Right lobe of liver (tissue), 6 donors: ENCODE results near the gene PDZRN3. TPM values are rescaled to one million over a fixed set of nuclear protein-coding genes. Genes with fewer than 3 reads are reported as not detected.

ENCODE experiments used
- ATAC-seq, 4 donors: fragments of 200-7000 bp; cut with Tn5 transposase; one replicate each; pipeline ENCODE4 v1.9.1; 2020; ENCODE audit warnings: mild to moderate bottlenecking in 4 of 4, moderate library complexity in 4 of 4
- DNase-seq, 3 donors: peaks; one replicate each; pipeline ENCODE4 v3.0.0-alpha.2; 2020
- H3K27ac ChIP-seq, 3 donors: fragments of 200-600 bp; one replicate each; pipeline ENCODE4 v1.8.0; 2022
- H3K27me3 ChIP-seq, 2 donors: fragments of 200-600 bp; one replicate each; pipeline ENCODE4 v1.8.0; 2022
- H3K36me3 ChIP-seq, 4 donors: fragments of 200-600 bp; sonication (generic) in 1 of 4; one replicate each; pipeline versions ENCODE4 v1.5.1 to v1.8.0; 2017 to 2022; ENCODE audit warnings: control low read depth in 1 of 4
- H3K4me1 ChIP-seq, 4 donors: fragments of 200-600 bp; sonication (generic) in 1 of 4; one replicate each; pipeline versions ENCODE4 v1.5.1 to v1.8.0; 2017 to 2022; ENCODE audit warnings: control low read depth in 1 of 4
- H3K4me3 ChIP-seq, 3 donors: fragments of 200-600 bp; one replicate each; pipeline ENCODE4 v1.8.0; 2022
- H3K9me3 ChIP-seq, 4 donors: fragments of 200-600 bp; sonication (generic) in 1 of 4; one replicate each; pipeline versions ENCODE4 v1.5.1 to v1.8.0; 2017 to 2022; ENCODE audit warnings: control low read depth in 1 of 4
- POLR2A ChIP-seq: fragments of 450-650 bp; IDR thresholded peaks from one replicate; pipeline ENCODE4 v1.6.1; 2017; ENCODE audit warnings: antibody characterized with exemption, mild to moderate bottlenecking
- WGBS: methylation state at CpG from one replicate; pipeline ENCODE4 v1.1.6; 2018; ENCODE audit warnings: low coverage, low lambda C conversion rate; ENCODE audit not compliant: insufficient coverage; ENCODE audit errors: missing lambda C conversion rate; 5-methylcytosine and 5-hydroxymethylcytosine counted together
- intact Hi-C, 2 donors: fragments of 100-400 bp; cut with DNase I; formaldehyde crosslinking; loops; one replicate each; pipeline versions ENCODE4 v1.11.2 to v1.14.1; 2022
- total RNA-seq, 6 experiments: library from RNA; depleted of rRNA in 2 of 6; stranded (reverse); fragments of >200 nt in 2 of 6; fragmentation: NEBNext Ultra II Directional in 3 of 6; extraction: Animal tissue kit (Norgen Biotek cat#: 25700) in 3 of 6; gene quantifications; one replicate each; pipeline versions ENCODE4 v1.1.0 to v1.2.4, GENCODE V29; 2016 to 2023
- TF ChIP-seq, protein P1 (sequence below), 4 donors: fragments of 200-600 bp in 3 of 4; fragments of 450-650 bp in 1 of 4; IDR thresholded peaks; one replicate each; pipeline versions ENCODE4 v1.5.1 to v1.8.0; 2016 to 2022; ENCODE audit warnings: antibody characterized with exemption in 4 of 4, mild to moderate bottlenecking in 2 of 4
- donor health status: DM: no; HTN: yes; CAD: no.
- donor health status: DM: no; HTN: no; CAD: no.
- donor health status: DM: no; HTN: no; CAD: no.
- donor health status: DM: no; HTN: yes; CAD: no.
- donor health status: DM: no; HTN: yes; CAD: no.

The PDZRN3 gene
- total RNA-seq, 6 experiments from 2014 or later, result 0.33 to 2.0 (median 1.1) TPM

DNA sequence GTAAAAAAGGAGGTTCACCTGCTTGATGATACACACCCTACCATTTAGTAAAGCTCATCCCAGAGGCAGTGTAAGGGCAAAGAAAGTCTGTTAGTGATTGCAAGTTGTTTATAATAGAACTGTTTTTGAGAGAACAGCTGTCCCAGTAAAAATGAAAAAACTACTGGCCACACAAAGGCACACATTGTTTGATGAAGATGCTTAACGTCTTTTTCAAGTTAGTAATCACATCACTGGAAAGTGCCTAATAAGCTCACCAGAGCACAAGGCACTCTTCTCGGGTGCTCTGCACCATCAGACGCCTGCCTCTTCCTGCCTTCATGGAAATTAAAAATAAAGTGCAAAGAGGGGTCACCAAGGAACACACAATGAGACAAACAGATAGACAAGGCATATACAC, 186.9 kb downstream of the PDZRN3 start:
- Histone ChIP-seq H3K4me1 (no peaks in the 10 kb centered on the region), H3K27ac (no peak overlapping the region), H3K36me3 (no peaks in the 10 kb centered on the region), H3K9me3 (no peaks in the 10 kb centered on the region), H3K27me3 (no peaks in the 10 kb centered on the region), H3K4me3 (no peak overlapping the region)
- DNase-seq, result no peak
- 24% methylated on average over 3 of the region's 3 CpGs for WGBS
- TF ChIP-seq POLR2A, result no peak
- TF ChIP-seq, protein P1, sequence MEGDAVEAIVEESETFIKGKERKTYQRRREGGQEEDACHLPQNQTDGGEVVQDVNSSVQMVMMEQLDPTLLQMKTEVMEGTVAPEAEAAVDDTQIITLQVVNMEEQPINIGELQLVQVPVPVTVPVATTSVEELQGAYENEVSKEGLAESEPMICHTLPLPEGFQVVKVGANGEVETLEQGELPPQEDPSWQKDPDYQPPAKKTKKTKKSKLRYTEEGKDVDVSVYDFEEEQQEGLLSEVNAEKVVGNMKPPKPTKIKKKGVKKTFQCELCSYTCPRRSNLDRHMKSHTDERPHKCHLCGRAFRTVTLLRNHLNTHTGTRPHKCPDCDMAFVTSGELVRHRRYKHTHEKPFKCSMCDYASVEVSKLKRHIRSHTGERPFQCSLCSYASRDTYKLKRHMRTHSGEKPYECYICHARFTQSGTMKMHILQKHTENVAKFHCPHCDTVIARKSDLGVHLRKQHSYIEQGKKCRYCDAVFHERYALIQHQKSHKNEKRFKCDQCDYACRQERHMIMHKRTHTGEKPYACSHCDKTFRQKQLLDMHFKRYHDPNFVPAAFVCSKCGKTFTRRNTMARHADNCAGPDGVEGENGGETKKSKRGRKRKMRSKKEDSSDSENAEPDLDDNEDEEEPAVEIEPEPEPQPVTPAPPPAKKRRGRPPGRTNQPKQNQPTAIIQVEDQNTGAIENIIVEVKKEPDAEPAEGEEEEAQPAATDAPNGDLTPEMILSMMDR (IDR thresholded peaks at IDR 0.05), result no peak
- no peak for ATAC-seq
- intact Hi-C loops, result loop anchor here in 1 of 2 donors (10.0 kb wide), 1 partner anchor 333 kb away; no protein-coding TSS in a partner anchor

DNA sequence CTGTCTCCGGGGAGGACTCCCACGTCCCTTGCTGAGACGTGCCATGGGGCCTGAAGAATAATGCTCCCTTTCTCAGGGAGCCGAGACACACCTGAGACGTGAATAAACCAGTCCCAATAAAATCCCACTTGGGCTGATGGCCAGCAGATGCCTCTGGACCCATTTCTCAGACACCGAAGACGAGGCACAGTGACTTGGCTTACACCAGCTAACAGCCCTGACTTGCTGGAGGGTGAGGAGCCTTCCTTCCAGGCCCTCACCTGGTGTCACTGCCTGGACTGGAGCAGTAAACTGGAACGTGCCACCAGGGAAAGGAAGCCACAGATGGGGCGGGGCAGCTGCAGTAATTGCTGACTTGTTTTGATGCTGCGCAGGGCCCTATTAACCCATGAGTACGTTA, 189.7 kb downstream of the PDZRN3 start:
- Histone ChIP-seq H3K4me1 (no peaks in the 10 kb centered on the region), H3K9me3 (no peaks in the 10 kb centered on the region), H3K27me3 (no peaks in the 10 kb centered on the region), H3K27ac (no peak overlapping the region), H3K4me3 (no peak overlapping the region), H3K36me3 (no peaks in the 10 kb centered on the region)
- intact Hi-C loops, result loop anchor here in 1 of 2 donors (10.0 kb wide), 1 partner anchor 330 kb away; no protein-coding TSS in a partner anchor
- WGBS, result 70% methylated on average over 8 of the region's 11 CpGs
- DNase-seq (no peak), ATAC-seq (no peak)
- no peak for TF ChIP-seq POLR2A
- TF ChIP-seq, protein P1 (IDR thresholded peaks at IDR 0.05), result no peak

DNA sequence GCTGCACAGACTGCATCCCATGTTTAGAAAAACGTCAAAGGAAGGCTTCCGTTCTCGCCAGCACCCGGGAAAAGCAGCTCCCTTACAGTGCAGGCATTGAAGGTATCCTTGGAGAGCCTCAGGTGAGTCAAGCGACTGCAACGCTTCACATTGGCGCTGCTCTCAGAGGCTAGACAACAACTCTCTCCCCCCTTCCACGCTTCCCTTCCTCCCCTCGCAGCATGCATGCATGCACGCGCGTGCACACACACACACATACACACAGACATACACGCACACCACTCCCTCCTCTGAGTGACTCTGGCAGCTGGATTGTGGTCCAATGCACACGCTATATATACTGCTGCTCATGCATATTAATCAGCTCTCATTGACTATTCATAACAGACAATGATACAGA, 191.1 kb downstream of the PDZRN3 start:
- DNase-seq, result no peak
- H3K27ac ChIP-seq, result no peak overlapping the region
- H3K4me3 ChIP-seq, result no peak overlapping the region
- no peaks in the 10 kb centered on the region for H3K9me3 ChIP-seq
- H3K36me3 ChIP-seq, result no peaks in the 10 kb centered on the region
- no peaks in the 10 kb centered on the region for H3K4me1 ChIP-seq
- ATAC-seq, result no peak
- no peak for TF ChIP-seq POLR2A
- TF ChIP-seq, protein P1 (IDR thresholded peaks at IDR 0.05), result no peak
- intact Hi-C loops, result loop anchor here in 1 of 2 donors (10.0 kb wide), 1 partner anchor 329 kb away; no protein-coding TSS in a partner anchor
- WGBS, result 42% methylated on average over 14 of the region's 14 CpGs
- no peaks in the 10 kb centered on the region for H3K27me3 ChIP-seq

DNA sequence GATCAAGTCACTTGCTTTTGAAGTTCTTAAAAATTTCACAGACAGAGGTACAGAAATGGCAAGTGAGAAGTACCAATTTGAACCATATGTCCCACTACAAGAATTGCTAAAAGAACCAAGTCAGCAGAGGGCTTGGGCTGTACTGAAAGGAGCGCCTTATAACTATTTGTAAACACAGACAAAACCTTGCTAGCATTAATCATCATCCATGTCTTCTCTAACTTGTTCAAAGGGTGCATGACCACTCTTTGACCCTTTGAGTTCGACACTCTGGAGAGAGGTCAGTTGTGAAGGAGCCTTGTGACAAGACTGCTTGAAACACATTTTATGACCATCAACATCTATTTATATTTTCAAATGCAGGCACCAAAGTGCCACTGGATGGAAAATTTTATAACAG, 191.7 kb downstream of the PDZRN3 start:
- H3K27ac ChIP-seq, result no peak overlapping the region
- no peak for DNase-seq

More for the DNA sequence above, 191.7 kb downstream of the PDZRN3 start:
- H3K27me3 ChIP-seq, result no peaks in the 10 kb centered on the region
- no peaks in the 10 kb centered on the region for H3K9me3 ChIP-seq
- no peaks in the 10 kb centered on the region for H3K36me3 ChIP-seq
- no peak for ATAC-seq
- intact Hi-C loops, result loop anchor here in 1 of 2 donors (10.0 kb wide), 1 partner anchor 328 kb away; no protein-coding TSS in a partner anchor
- WGBS, result 57% methylated on average over 2 of the region's 2 CpGs
- TF ChIP-seq, protein P1 (IDR thresholded peaks at IDR 0.05), result no peak
- TF ChIP-seq POLR2A, result no peak
- no peaks in the 10 kb centered on the region for H3K4me1 ChIP-seq
- H3K4me3 ChIP-seq, result no peak overlapping the region
